NB4 (cell line): ENCODE results near the gene SLC16A10.
"Not testable (repeated sequence)": the region's sequence is repeated elsewhere in the genome, so short reads cannot be mapped to it uniquely, and the experiment has no call there.

Experiments
- DNase-seq: peaks from one replicate; pipeline ENCODE4 v3.0.0; 2010; ENCODE audit warnings: low read depth
- H3K4me3 ChIP-seq: one replicate; pipeline ENCODE4 v1.5.1; 2011; ENCODE audit warnings: mild to moderate bottlenecking, low read depth, low read length, moderate library complexity
- CTCF ChIP-seq: IDR thresholded peaks from one replicate; pipeline ENCODE4 v1.5.1; 2012; ENCODE audit warnings: low read depth, low read length
- MAX ChIP-seq: IDR thresholded peaks from 2 replicates; pipeline ENCODE4 v1.6.1; 2011; ENCODE audit warnings: low read depth, low read length
- MYC ChIP-seq: IDR thresholded peaks from 2 replicates; pipeline ENCODE4 v1.6.1; 2011; ENCODE audit warnings: low read depth, low read length
- POLR2A ChIP-seq: IDR thresholded peaks from 2 replicates; pipeline ENCODE4 v1.6.1; 2011; ENCODE audit warnings: mild to moderate bottlenecking; ENCODE audit not compliant: insufficient read length; ENCODE audit errors: extremely low read depth

SLC16A10 gene

GRCh38 chr6:111250791-111251354 lies 163.6 kb downstream of the SLC16A10 start:
- no peak for TF ChIP-seq CTCF
- TF ChIP-seq MAX: no peak
- no peak for TF ChIP-seq POLR2A
- no peak for TF ChIP-seq MYC
- DNase-seq: no peak
- H3K4me3 ChIP-seq: no peak overlapping the region

GRCh38 chr6:111252726-111253125 lies 165.4 kb downstream of the SLC16A10 start:
- no peak for DNase-seq
- no peak for TF ChIP-seq CTCF
- no peak for TF ChIP-seq POLR2A
- TF ChIP-seq MYC: no peak
- TF ChIP-seq MAX: no peak
- no peak overlapping the region for H3K4me3 ChIP-seq

- no peak for DNase-seq
- no peak for TF ChIP-seq MAX
- TF ChIP-seq CTCF: no peak
- no peak for TF ChIP-seq MYC
- TF ChIP-seq POLR2A: no peak
- H3K4me3 ChIP-seq: no peak overlapping the region
Observed at GRCh38 chr6:111254004-111254778, 166.9 kb downstream of the SLC16A10 start.

- no peak overlapping the region for H3K4me3 ChIP-seq
- TF ChIP-seq MAX: no peak
- TF ChIP-seq POLR2A: no peak
- no peak for TF ChIP-seq CTCF
- TF ChIP-seq MYC: no peak
- no peak for DNase-seq
Observed at GRCh38 chr6:111254779-111255166, 167.5 kb downstream of the SLC16A10 start.

- H3K4me3 ChIP-seq, DNase-seq: not testable (repeated sequence)
Observed at GRCh38 chr6:111255838-111256237, 168.5 kb downstream of the SLC16A10 start.

- DNase-seq: no peak
- TF ChIP-seq CTCF: no peak
- TF ChIP-seq MYC: no peak
- no peak for TF ChIP-seq POLR2A
- TF ChIP-seq MAX: no peak
Observed at GRCh38 chr6:111256646-111257045, 169.3 kb downstream of the SLC16A10 start.

More at GRCh38 chr6:111256646-111257045, 169.3 kb downstream of the SLC16A10 start:
- no peak overlapping the region for H3K4me3 ChIP-seq
